SK-N-SH treated with all-trans-retinoic acid at 6 μM for 48 hours (cell line): ENCODE results near the gene RBM34.

Experiments
- ARNTL ChIP-seq: fragments of 450-650 bp; formaldehyde crosslinking; IDR thresholded peaks from 2 replicates; pipeline ENCODE4 v1.5.0; 2020; ENCODE audit warnings: low read depth, mild to moderate bottlenecking, moderate library complexity, borderline replicate concordance
- PPARA ChIP-seq: fragments of 250-450 bp; sonication (Bioruptor Pico); IDR thresholded peaks from 2 replicates; pipeline ENCODE4 v1.5.0; 2020; ENCODE audit warnings: mild to moderate bottlenecking, borderline replicate concordance
- RARB ChIP-seq: fragments of 250-450 bp; sonication (Bioruptor Pico); IDR thresholded peaks from 2 replicates; pipeline ENCODE4 v1.8.0; 2021; ENCODE audit warnings: mild to moderate bottlenecking, moderate library complexity
- SNAI2 ChIP-seq: fragments of 250-450 bp; sonication (Bioruptor Pico); IDR thresholded peaks from 2 replicates; pipeline ENCODE4 v1.5.0; 2020; ENCODE audit warnings: mild to moderate bottlenecking, moderate library complexity
- TCF4 ChIP-seq: fragments of 250-450 bp; sonication (Bioruptor Pico); IDR thresholded peaks from 2 replicates; pipeline ENCODE4 v1.8.0; 2021; ENCODE audit warnings: mild to moderate bottlenecking, moderate library complexity, borderline replicate concordance
- ZFP30 ChIP-seq: fragments of 450-650 bp; formaldehyde crosslinking; IDR thresholded peaks from 2 replicates; pipeline ENCODE4 v1.5.0; 2022; ENCODE audit warnings: mild to moderate bottlenecking, moderate library complexity
- ZNF565 ChIP-seq: fragments of 450-650 bp; formaldehyde crosslinking; conservative IDR thresholded peaks from 2 replicates; pipeline ENCODE4 v1.5.0; 2020; ENCODE audit warnings: low read depth, mild to moderate bottlenecking, moderate library complexity
- TF ChIP-seq, protein P1 (sequence below): fragments of 250-450 bp; sonication (Bioruptor Pico); IDR thresholded peaks from 2 replicates; pipeline ENCODE4 v1.5.1; 2020; ENCODE audit warnings: low read depth, mild to moderate bottlenecking, moderate library complexity
- TF ChIP-seq, protein P2 (sequence below): fragments of 250-450 bp; sonication (Bioruptor Pico); IDR thresholded peaks from 2 replicates; pipeline ENCODE4 v1.5.0; 2020; ENCODE audit warnings: mild to moderate bottlenecking, moderate library complexity
- TF ChIP-seq, protein P3 (sequence below): fragments of 250-450 bp; sonication (Bioruptor Pico); IDR thresholded peaks from 2 replicates; pipeline ENCODE4 v1.5.1; 2021; ENCODE audit warnings: mild to moderate bottlenecking, moderate library complexity
- TF ChIP-seq, protein P4 (sequence below): fragments of 250-450 bp; sonication (Bioruptor Pico); IDR thresholded peaks from 2 replicates; pipeline ENCODE4 v1.8.0; 2021; ENCODE audit warnings: low read depth, mild to moderate bottlenecking, moderate library complexity, borderline replicate concordance

DNA sequence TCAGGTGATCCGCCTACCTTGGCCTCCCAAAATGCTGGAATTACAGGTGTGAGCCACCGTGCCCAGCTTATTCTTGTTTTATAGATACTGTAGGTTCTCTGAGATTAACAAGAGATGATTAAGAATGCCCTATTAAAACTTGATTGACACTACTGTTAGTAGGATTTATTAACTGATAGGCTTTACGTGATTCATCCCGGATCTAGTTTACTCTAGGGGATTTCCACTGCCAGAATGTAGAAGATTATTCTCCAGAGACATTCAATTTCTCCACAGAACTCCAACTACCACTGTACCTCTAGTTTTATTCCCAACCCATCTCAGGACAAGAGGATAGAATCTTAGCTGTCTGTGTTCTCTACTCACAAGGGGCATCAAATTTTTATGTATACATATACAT, 26.3 kb upstream of the RBM34 start:
- TF ChIP-seq ZNF565 (CRISPR knock-in tag) (no peak), ARNTL (CRISPR knock-in tag) (no peak), TCF4 (CRISPR knock-in tag) (no peak), RARB (CRISPR knock-in tag) (no peak), SNAI2 (no peak), PPARA (CRISPR knock-in tag) (no peak), ZFP30 (CRISPR knock-in tag) (no peak)
- TF ChIP-seq, protein P1, sequence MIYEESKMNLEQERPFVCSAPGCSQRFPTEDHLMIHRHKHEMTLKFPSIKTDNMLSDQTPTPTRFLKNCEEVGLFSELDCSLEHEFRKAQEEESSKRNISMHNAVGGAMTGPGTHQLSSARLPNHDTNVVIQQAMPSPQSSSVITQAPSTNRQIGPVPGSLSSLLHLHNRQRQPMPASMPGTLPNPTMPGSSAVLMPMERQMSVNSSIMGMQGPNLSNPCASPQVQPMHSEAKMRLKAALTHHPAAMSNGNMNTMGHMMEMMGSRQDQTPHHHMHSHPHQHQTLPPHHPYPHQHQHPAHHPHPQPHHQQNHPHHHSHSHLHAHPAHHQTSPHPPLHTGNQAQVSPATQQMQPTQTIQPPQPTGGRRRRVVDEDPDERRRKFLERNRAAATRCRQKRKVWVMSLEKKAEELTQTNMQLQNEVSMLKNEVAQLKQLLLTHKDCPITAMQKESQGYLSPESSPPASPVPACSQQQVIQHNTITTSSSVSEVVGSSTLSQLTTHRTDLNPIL: no peak
- TF ChIP-seq, protein P2, sequence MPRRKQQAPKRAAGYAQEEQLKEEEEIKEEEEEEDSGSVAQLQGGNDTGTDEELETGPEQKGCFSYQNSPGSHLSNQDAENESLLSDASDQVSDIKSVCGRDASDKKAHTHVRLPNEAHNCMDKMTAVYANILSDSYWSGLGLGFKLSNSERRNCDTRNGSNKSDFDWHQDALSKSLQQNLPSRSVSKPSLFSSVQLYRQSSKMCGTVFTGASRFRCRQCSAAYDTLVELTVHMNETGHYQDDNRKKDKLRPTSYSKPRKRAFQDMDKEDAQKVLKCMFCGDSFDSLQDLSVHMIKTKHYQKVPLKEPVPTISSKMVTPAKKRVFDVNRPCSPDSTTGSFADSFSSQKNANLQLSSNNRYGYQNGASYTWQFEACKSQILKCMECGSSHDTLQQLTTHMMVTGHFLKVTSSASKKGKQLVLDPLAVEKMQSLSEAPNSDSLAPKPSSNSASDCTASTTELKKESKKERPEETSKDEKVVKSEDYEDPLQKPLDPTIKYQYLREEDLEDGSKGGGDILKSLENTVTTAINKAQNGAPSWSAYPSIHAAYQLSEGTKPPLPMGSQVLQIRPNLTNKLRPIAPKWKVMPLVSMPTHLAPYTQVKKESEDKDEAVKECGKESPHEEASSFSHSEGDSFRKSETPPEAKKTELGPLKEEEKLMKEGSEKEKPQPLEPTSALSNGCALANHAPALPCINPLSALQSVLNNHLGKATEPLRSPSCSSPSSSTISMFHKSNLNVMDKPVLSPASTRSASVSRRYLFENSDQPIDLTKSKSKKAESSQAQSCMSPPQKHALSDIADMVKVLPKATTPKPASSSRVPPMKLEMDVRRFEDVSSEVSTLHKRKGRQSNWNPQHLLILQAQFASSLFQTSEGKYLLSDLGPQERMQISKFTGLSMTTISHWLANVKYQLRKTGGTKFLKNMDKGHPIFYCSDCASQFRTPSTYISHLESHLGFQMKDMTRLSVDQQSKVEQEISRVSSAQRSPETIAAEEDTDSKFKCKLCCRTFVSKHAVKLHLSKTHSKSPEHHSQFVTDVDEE (CRISPR knock-in tag): no peak
- TF ChIP-seq, protein P3, sequence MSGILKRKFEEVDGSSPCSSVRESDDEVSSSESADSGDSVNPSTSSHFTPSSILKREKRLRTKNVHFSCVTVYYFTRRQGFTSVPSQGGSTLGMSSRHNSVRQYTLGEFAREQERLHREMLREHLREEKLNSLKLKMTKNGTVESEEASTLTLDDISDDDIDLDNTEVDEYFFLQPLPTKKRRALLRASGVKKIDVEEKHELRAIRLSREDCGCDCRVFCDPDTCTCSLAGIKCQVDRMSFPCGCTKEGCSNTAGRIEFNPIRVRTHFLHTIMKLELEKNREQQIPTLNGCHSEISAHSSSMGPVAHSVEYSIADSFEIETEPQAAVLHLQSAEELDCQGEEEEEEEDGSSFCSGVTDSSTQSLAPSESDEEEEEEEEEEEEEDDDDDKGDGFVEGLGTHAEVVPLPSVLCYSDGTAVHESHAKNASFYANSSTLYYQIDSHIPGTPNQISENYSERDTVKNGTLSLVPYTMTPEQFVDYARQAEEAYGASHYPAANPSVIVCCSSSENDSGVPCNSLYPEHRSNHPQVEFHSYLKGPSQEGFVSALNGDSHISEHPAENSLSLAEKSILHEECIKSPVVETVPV: no peak
- TF ChIP-seq, protein P4, sequence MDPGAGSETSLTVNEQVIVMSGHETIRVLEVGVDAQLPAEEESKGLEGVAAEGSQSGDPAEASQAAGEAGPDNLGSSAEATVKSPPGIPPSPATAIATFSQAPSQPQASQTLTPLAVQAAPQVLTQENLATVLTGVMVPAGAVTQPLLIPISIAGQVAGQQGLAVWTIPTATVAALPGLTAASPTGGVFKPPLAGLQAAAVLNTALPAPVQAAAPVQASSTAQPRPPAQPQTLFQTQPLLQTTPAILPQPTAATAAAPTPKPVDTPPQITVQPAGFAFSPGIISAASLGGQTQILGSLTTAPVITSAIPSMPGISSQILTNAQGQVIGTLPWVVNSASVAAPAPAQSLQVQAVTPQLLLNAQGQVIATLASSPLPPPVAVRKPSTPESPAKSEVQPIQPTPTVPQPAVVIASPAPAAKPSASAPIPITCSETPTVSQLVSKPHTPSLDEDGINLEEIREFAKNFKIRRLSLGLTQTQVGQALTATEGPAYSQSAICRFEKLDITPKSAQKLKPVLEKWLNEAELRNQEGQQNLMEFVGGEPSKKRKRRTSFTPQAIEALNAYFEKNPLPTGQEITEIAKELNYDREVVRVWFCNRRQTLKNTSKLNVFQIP (CRISPR knock-in tag): no peak
